NCI-H526 treated with DMSO at 0.1 percent for 48 hours (cell line): ENCODE data around the gene UBN1.
"Not testable (repeated sequence)": the region's sequence is repeated elsewhere in the genome, so short reads cannot be mapped to it uniquely, and the experiment has no call there.

Experiments
- DNase-seq: peaks from one replicate; lab custom pipeline; 2025; lab: John Stamatoyannopoulos, UW

Gene UBN1

GRCh38 chr16:4909825-4910224 is 62.5 kb downstream of the UBN1 start:
- no peak for DNase-seq

- no peak for DNase-seq
Measured at GRCh38 chr16:4910828-4911227, 63.5 kb downstream of the UBN1 start.

- no peak for DNase-seq
Measured at GRCh38 chr16:4911970-4912386, 64.7 kb downstream of the UBN1 start.

GRCh38 chr16:4913130-4913773 is 66.0 kb downstream of the UBN1 start:
- no peak for DNase-seq

GRCh38 chr16:4913774-4914525 is 66.7 kb downstream of the UBN1 start:
- DNase-seq: no peak

- no peak for DNase-seq
Measured at GRCh38 chr16:4914528-4915225, 67.4 kb downstream of the UBN1 start.

- no peak for DNase-seq
Measured at GRCh38 chr16:4915226-4915761, 68.0 kb downstream of the UBN1 start.

GRCh38 chr16:4917117-4917516 is 69.8 kb downstream of the UBN1 start:
- DNase-seq: no peak

GRCh38 chr16:4918781-4919251 is 71.5 kb downstream of the UBN1 start:
- DNase-seq: peak; percentile 7

- DNase-seq: no peak
Measured at GRCh38 chr16:4920826-4921225, 73.5 kb downstream of the UBN1 start.

GRCh38 chr16:4922721-4923342 is 75.6 kb downstream of the UBN1 start:
- DNase-seq: no peak

GRCh38 chr16:4923853-4924252 is 76.6 kb downstream of the UBN1 start:
- DNase-seq: no peak

- no peak for DNase-seq
Measured at GRCh38 chr16:4924593-4925292, 77.5 kb downstream of the UBN1 start.

- DNase-seq: no peak
Measured at GRCh38 chr16:4925293-4925607, 78.0 kb downstream of the UBN1 start.

GRCh38 chr16:4925791-4926190 is 78.5 kb downstream of the UBN1 start:
- no peak for DNase-seq

GRCh38 chr16:4926928-4927327 is 79.6 kb downstream of the UBN1 start:
- no peak for DNase-seq

GRCh38 chr16:4927661-4928060 is 80.4 kb downstream of the UBN1 start:
- no peak for DNase-seq

- DNase-seq: no peak
Measured at GRCh38 chr16:4928227-4928626, 80.9 kb downstream of the UBN1 start.

GRCh38 chr16:4929619-4930018 is 82.3 kb downstream of the UBN1 start:
- not testable (repeated sequence) for DNase-seq

- DNase-seq: no peak
Measured at GRCh38 chr16:4931381-4931780, 84.1 kb downstream of the UBN1 start.
